Tibial nerve (tissue), 4 donors: Measurements from ENCODE around the gene FBN2. TPM values are rescaled to one million over a fixed set of nuclear protein-coding genes. Genes with fewer than 3 reads are reported as not detected.

ENCODE experiments used
- DNase-seq, 2 donors: peaks; one replicate each; pipeline ENCODE4 v3.0.0-alpha.2; 2019; ENCODE audit warnings: low spot score in 2 of 2
- H3K27ac ChIP-seq, 4 donors: fragments of 200-600 bp; sonication (generic) in 3 of 4; one replicate each; pipeline ENCODE4 v1.5.1; 2017 to 2019; ENCODE audit warnings: mild to moderate bottlenecking in 1 of 4
- H3K27me3 ChIP-seq, 2 donors: fragments of 200-600 bp; sonication (generic) in 1 of 2; one replicate each; pipeline versions ENCODE4 v1.5.1 to v1.6.0; 2017 to 2019
- H3K36me3 ChIP-seq, 3 donors: fragments of 200-600 bp; sonication (generic); one replicate each; pipeline ENCODE4 v1.5.1; 2018 to 2019
- H3K4me1 ChIP-seq, 4 donors: fragments of 200-600 bp; sonication (generic) in 3 of 4; one replicate each; pipeline ENCODE4 v1.5.1; 2017 to 2019
- H3K4me3 ChIP-seq, 4 donors: fragments of 200-600 bp; sonication (generic) in 3 of 4; one replicate each; pipeline ENCODE4 v1.5.1; 2017 to 2019; ENCODE audit warnings: mild to moderate bottlenecking in 1 of 4, moderate library complexity in 1 of 4
- H3K9me3 ChIP-seq, 4 donors: fragments of 200-600 bp; sonication (generic) in 3 of 4; one replicate each; pipeline ENCODE4 v1.5.1; 2017 to 2019
- CTCF ChIP-seq, 5 experiments: fragments of 200-600 bp in 3 of 5; fragments of 450-650 bp in 2 of 5; sonication (generic) in 3 of 5; IDR thresholded peaks; one replicate each; pipeline ENCODE4 v1.5.1; 2016 to 2019; ENCODE audit warnings: antibody characterized with exemption in 5 of 5, mild to moderate bottlenecking in 3 of 5, moderate library complexity in 2 of 5
- EP300 ChIP-seq, 2 donors: sonication (generic); formaldehyde crosslinking; IDR thresholded peaks; one replicate each; pipeline ENCODE4 v1.6.1; 2017; ENCODE audit warnings: antibody characterized with exemption in 2 of 2, mild to moderate bottlenecking in 1 of 2
- POLR2A ChIP-seq, 2 donors: fragments of 450-650 bp; IDR thresholded peaks; one replicate each; pipeline ENCODE4 v1.6.1; 2017; ENCODE audit warnings: antibody characterized with exemption in 2 of 2, mild to moderate bottlenecking in 2 of 2, moderate library complexity in 2 of 2
- WGBS, 2 donors: methylation state at CpG; one replicate each; pipeline ENCODE4 v1.1.5; 2018; 5-methylcytosine and 5-hydroxymethylcytosine counted together
- total RNA-seq, 4 donors: library from RNA; depleted of rRNA; stranded (reverse); fragments of >200 nt; gene quantifications; one replicate each; pipeline ENCODE4 v1.1.0, GENCODE V29; 2016

Gene FBN2
- total RNA-seq, 4 donors from 2014 or later = 1.2 to 6.3 (median 3.6) TPM

DNA sequence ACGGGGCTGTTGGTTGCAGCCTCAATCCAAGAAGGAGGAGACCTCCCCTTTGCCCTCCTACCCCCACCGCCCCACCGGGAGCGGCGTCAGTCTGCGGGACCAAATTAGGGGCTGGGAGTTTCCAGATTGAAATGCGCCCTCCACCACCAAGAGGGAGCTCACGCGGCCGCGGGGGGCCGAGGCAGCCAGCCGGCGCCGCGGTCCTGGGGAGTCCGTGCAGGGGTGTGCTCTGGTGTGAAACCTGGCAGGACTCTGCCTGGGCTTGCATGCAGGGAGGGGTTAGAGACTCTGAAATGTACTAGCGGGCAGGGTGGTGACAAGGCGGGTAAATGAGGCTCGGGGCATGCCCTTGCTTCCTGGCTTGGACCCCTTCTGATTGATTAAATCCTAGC lies 989 bp upstream of the FBN2 start:
- no peak for TF ChIP-seq EP300 (IDR thresholded peaks at IDR 0.05)
- no peak for TF ChIP-seq POLR2A (IDR thresholded peaks at IDR 0.05)
- TF ChIP-seq CTCF (IDR thresholded peaks at IDR 0.05) = no peak
- no peak for DNase-seq
- peaks cover 0 to 4% (median 0%) of the 10 kb centered on the region in 4 donors for H3K9me3 ChIP-seq
- H3K4me3 ChIP-seq = peak overlapping the region; percentile 31 to 64 (median 36)
- 2 to 4% methylated on average over 18 to 19 of the region's 20 CpGs for WGBS, 2 donors
- H3K27me3 ChIP-seq = peaks cover 0 to 36% of the 10 kb centered on the region in 2 donors
- peak overlapping the region in 1 of 4 donors; percentile 76 for H3K27ac ChIP-seq
- no peaks in the 10 kb centered on the region for H3K36me3 ChIP-seq
- H3K4me1 ChIP-seq = peaks cover 0 to 32% (median 10%) of the 10 kb centered on the region in 4 donors

DNA sequence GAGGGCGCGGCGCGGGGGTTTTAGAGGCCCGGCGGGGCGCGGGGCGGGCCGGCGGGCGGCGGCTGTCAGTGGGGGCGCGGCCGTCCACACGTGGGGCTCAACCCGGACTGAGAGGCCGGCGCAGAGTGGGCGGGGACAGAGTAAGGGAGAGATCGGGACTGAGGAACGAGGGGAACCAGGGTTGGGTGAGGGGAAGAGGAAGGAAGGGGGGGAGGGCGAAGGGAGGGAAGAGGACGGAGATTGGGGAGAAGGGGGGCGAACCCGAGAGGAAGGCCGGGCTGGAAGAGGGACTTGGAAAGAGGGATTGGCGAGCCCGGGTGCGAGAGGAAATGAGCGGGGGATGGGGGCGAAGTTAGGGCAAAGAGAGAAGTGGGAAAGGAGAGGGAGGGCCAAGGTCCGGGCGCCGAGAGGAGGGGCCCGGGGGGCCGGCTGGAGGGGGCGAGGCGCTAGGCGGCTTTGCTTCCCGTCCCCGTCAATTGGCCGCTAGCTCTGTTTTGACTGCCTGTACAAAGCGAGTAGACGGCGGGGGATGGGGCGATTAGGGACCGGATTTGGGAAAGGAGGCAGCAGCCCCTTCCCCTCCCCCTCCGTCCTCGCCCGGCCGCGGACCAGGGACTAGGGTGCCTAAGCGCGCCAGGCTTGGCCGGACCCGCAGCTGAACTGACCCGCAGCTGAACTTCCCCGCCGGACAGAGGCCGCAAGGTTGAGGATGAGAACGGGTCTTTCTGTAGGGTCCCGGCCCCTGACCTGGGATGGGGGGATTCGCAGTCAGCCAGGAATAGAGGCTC lies 399 bp upstream of the FBN2 start:
- no peak for TF ChIP-seq EP300 (IDR thresholded peaks at IDR 0.05)
- WGBS, 2 donors = 1 to 3% methylated on average over 54 to 55 of the region's 65 CpGs
- Histone ChIP-seq H3K27ac (peak overlapping the region in 1 of 4 donors; percentile 76), H3K4me1 (peaks cover 0 to 32% (median 10%) of the 10 kb centered on the region in 4 donors), H3K9me3 (no peaks in the 10 kb centered on the region), H3K27me3 (peaks cover 0 to 36% of the 10 kb centered on the region in 2 donors), H3K4me3 (peak overlapping the region; percentile 31 to 64 (median 38)), H3K36me3 (no peaks in the 10 kb centered on the region)
- DNase-seq = peak; percentile 27 to 66

GRCh38 chr5:128537221-128537999 lies 635 bp downstream of the FBN2 start:
- Histone ChIP-seq H3K27me3 (peaks cover 0 to 36% of the 10 kb centered on the region in 2 donors), H3K4me1 (peaks cover 0 to 32% (median 10%) of the 10 kb centered on the region in 4 donors), H3K36me3 (no peaks in the 10 kb centered on the region), H3K9me3 (no peaks in the 10 kb centered on the region), H3K27ac (peak overlapping the region in 1 of 4 donors; percentile 76), H3K4me3 (peak overlapping the region; percentile 31 to 64 (median 38))
- 0 to 2% methylated on average over 9 to 58 of the region's 75 CpGs for WGBS, 2 donors
- TF ChIP-seq POLR2A (IDR thresholded peaks at IDR 0.05) (no peak), CTCF (IDR thresholded peaks at IDR 0.05) (no peak), EP300 (IDR thresholded peaks at IDR 0.05) (no peak)
- peak in 1 of 2 donors; percentile 19 for DNase-seq

DNA sequence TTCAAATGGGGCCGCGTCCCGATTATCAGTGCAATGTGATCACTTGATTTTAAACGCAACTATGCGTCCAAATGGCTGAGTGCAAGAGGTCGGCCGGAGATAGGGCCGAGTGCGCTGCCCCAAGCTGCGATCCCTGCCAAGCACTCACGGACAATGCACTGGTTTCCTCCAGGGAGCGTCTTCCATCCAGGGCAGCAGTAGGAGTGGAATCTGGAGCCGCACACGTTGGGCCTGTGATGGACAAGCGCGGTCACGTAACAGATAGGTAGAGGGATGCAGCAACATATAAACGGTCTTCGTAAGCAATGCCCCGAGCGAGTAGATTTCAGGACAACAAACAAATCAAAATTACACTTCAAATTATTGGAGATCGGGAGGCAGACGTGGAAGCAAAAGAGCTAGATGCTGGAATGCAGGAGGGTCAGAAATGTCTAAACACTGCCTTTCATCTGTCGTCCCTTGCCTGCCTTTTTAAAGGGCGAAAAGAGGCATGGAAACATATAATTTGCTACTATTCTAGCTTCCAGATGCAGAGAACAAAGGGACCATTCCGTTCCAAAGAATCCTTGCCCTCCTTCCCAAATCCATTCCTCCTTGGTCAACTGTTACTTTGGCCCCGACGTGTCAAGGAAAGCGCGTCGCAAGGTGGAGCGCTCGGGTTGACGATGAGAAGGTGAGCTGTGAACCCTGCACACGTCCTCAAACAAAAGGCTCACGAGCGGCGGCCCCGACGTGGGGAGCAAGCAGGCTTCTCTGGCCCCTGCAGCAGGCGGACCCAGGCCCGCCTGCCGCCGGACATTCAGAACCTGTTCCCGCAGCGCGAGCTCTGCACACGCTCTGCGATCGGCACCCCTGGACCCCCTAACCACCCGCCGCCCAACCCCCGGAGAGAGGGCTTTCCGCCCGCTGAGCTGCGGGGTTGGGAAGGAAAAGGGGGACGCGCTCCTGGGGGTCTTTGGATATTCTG lies 1.5 kb downstream of the FBN2 start:
- no peak for TF ChIP-seq EP300 (IDR thresholded peaks at IDR 0.05)
- no peak for TF ChIP-seq POLR2A (IDR thresholded peaks at IDR 0.05)
- TF ChIP-seq CTCF (IDR thresholded peaks at IDR 0.05) = no peak

GRCh38 chr5:128535251-128535650 lies 2.8 kb downstream of the FBN2 start:
- no peak for DNase-seq
- Histone ChIP-seq H3K4me3 (no peak overlapping the region), H3K36me3 (no peaks in the 10 kb centered on the region), H3K9me3 (no peaks in the 10 kb centered on the region), H3K4me1 (peaks cover 0 to 32% (median 10%) of the 10 kb centered on the region in 4 donors), H3K27ac (no peak overlapping the region), H3K27me3 (peaks cover 0 to 36% of the 10 kb centered on the region in 2 donors)
- no peak for TF ChIP-seq CTCF (IDR thresholded peaks at IDR 0.05)
- no peak for TF ChIP-seq POLR2A (IDR thresholded peaks at IDR 0.05)
- no peak for TF ChIP-seq EP300 (IDR thresholded peaks at IDR 0.05)
- 74 to 79% methylated on average over 1 of the region's 1 CpG for WGBS, 2 donors

More for the DNA sequence above, 1.5 kb downstream of the FBN2 start:
- H3K27me3 ChIP-seq = peaks cover 0 to 36% of the 10 kb centered on the region in 2 donors
- peak overlapping the region in 1 of 4 donors; percentile 76 for H3K27ac ChIP-seq
- DNase-seq = no peak
- no peaks in the 10 kb centered on the region for H3K9me3 ChIP-seq
- 32 to 36% methylated on average over 44 to 58 of the region's 58 CpGs for WGBS, 2 donors
- no peaks in the 10 kb centered on the region for H3K36me3 ChIP-seq
- H3K4me1 ChIP-seq = peaks cover 0 to 32% (median 10%) of the 10 kb centered on the region in 4 donors
- H3K4me3 ChIP-seq = peak overlapping the region; percentile 31 to 64 (median 38)
